SK-N-SH treated with all-trans-retinoic acid at 6 μM for 48 hours (cell line): ENCODE measurements around the gene MAP3K6.
"Not testable (repeated sequence)": the region's sequence is repeated elsewhere in the genome, so short reads cannot be mapped to it uniquely, and the experiment has no call there.

Experiments used
- ATAC-seq: fragments of 200-7000 bp; cut with Tn5 transposase; 3 replicates; pipeline ENCODE4 v1.9.1; 2020; ENCODE audit warnings: mild to moderate bottlenecking, moderate library complexity
- ARNTL ChIP-seq: fragments of 450-650 bp; formaldehyde crosslinking; IDR thresholded peaks from 2 replicates; pipeline ENCODE4 v1.5.0; 2020; ENCODE audit warnings: low read depth, mild to moderate bottlenecking, moderate library complexity, borderline replicate concordance
- BACH2 ChIP-seq: fragments of 250-450 bp; sonication (Bioruptor Pico); IDR thresholded peaks from 2 replicates; pipeline ENCODE4 v1.9.0; 2021; ENCODE audit warnings: mild to moderate bottlenecking, borderline replicate concordance
- CREB5 ChIP-seq: fragments of 250-450 bp; sonication (Bioruptor Pico); IDR thresholded peaks from 2 replicates; pipeline ENCODE4 v1.5.1; 2020; ENCODE audit warnings: low read depth, mild to moderate bottlenecking, moderate library complexity
- CSDC2 ChIP-seq: fragments of 250-450 bp; sonication (Bioruptor Pico); IDR thresholded peaks from 2 replicates; pipeline ENCODE4 v1.5.0; 2020; ENCODE audit warnings: mild to moderate bottlenecking, moderate library complexity
- ESRRG ChIP-seq: fragments of 250-450 bp; sonication (Bioruptor Pico); IDR thresholded peaks from 2 replicates; pipeline ENCODE4 v1.6.1; 2021; ENCODE audit warnings: mild to moderate bottlenecking
- GLIS3 ChIP-seq: fragments of 250-450 bp; sonication (Bioruptor Pico); IDR thresholded peaks from 2 replicates; pipeline ENCODE4 v1.5.0; 2020; ENCODE audit warnings: mild to moderate bottlenecking, moderate library complexity
- PPARA ChIP-seq: fragments of 250-450 bp; sonication (Bioruptor Pico); IDR thresholded peaks from 2 replicates; pipeline ENCODE4 v1.5.0; 2020; ENCODE audit warnings: mild to moderate bottlenecking, borderline replicate concordance
- SNAI2 ChIP-seq: fragments of 250-450 bp; sonication (Bioruptor Pico); IDR thresholded peaks from 2 replicates; pipeline ENCODE4 v1.5.0; 2020; ENCODE audit warnings: mild to moderate bottlenecking, moderate library complexity
- TCF4 ChIP-seq: fragments of 250-450 bp; sonication (Bioruptor Pico); IDR thresholded peaks from 2 replicates; pipeline ENCODE4 v1.8.0; 2021; ENCODE audit warnings: mild to moderate bottlenecking, moderate library complexity, borderline replicate concordance
- TOX ChIP-seq: fragments of 250-450 bp; sonication (Bioruptor Pico); IDR thresholded peaks from 2 replicates; pipeline ENCODE4 v1.8.0; 2021; ENCODE audit warnings: mild to moderate bottlenecking, moderate library complexity, borderline replicate concordance
- TSHZ2 ChIP-seq: fragments of 250-450 bp; sonication (Bioruptor Pico); IDR thresholded peaks from 2 replicates; pipeline ENCODE4 v1.5.0; 2020; ENCODE audit warnings: mild to moderate bottlenecking, moderate library complexity
- ZFP3 ChIP-seq: fragments of 250-450 bp; sonication (Bioruptor Pico); IDR thresholded peaks from 2 replicates; pipeline ENCODE4 v1.5.0; 2020; ENCODE audit warnings: mild to moderate bottlenecking, moderate library complexity
- ZNF8 ChIP-seq: fragments of 450-650 bp; formaldehyde crosslinking; IDR thresholded peaks from 2 replicates; pipeline ENCODE4 v1.5.0; 2020; ENCODE audit warnings: mild to moderate bottlenecking, moderate library complexity
- TF ChIP-seq, protein P1 (sequence below): fragments of 250-450 bp; sonication (Bioruptor Pico); IDR thresholded peaks from 2 replicates; pipeline ENCODE4 v1.8.0; 2021; ENCODE audit warnings: low read depth, mild to moderate bottlenecking, moderate library complexity, borderline replicate concordance
- TF ChIP-seq, protein P2 (sequence below): fragments of 250-450 bp; sonication (Bioruptor Pico); IDR thresholded peaks from 2 replicates; pipeline ENCODE4 v1.5.1; 2021; ENCODE audit warnings: mild to moderate bottlenecking, moderate library complexity
- TF ChIP-seq, protein P3 (sequence below): fragments of 250-450 bp; sonication (Bioruptor Pico); IDR thresholded peaks from 2 replicates; pipeline ENCODE4 v1.8.0; 2020; ENCODE audit warnings: mild to moderate bottlenecking, moderate library complexity, borderline replicate concordance

MAP3K6 gene

DNA sequence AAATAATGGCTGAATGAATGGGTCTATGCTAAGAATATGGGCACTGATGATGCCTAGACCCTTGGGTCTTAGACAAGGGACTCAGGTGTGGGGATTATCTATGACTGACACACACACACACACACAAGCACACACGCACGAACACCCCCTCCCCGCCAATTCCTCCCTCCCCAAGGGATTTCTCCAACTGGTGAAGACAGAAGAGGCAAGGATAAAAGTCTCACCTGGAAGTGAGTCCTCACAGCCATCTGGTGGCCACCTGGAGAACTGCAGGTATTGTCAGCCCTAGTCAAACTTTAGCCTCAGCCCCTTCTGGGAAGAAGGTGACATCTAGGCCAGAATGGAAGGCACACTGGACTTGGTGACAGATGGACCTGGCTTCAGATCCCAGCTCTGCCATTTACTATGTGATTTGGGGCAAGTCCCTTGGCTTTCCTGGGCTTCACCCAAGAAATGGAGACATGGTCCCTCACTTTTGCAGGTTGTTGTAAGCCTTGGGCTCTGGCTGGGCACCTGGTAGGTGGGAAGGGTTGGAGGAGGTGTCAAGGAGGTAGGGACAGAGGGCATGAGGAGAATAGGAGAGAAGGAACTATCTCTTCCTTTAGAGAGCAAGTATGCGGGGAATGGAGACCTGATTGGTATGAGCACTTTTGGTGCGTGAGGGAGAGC lies 21.7 kb upstream of the MAP3K6 start (continued):
- TF ChIP-seq, protein P1, sequence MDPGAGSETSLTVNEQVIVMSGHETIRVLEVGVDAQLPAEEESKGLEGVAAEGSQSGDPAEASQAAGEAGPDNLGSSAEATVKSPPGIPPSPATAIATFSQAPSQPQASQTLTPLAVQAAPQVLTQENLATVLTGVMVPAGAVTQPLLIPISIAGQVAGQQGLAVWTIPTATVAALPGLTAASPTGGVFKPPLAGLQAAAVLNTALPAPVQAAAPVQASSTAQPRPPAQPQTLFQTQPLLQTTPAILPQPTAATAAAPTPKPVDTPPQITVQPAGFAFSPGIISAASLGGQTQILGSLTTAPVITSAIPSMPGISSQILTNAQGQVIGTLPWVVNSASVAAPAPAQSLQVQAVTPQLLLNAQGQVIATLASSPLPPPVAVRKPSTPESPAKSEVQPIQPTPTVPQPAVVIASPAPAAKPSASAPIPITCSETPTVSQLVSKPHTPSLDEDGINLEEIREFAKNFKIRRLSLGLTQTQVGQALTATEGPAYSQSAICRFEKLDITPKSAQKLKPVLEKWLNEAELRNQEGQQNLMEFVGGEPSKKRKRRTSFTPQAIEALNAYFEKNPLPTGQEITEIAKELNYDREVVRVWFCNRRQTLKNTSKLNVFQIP, result no peak
- no peak for TF ChIP-seq TOX (CRISPR knock-in tag)
- TF ChIP-seq BACH2 (CRISPR knock-in tag), result no peak

- not testable (repeated sequence) for ATAC-seq
Observed at GRCh38 chr1:27384797-27385196, 18.0 kb upstream of the MAP3K6 start.

GRCh38 chr1:27383661-27384060 lies 16.9 kb upstream of the MAP3K6 start:
- no peak for ATAC-seq

DNA sequence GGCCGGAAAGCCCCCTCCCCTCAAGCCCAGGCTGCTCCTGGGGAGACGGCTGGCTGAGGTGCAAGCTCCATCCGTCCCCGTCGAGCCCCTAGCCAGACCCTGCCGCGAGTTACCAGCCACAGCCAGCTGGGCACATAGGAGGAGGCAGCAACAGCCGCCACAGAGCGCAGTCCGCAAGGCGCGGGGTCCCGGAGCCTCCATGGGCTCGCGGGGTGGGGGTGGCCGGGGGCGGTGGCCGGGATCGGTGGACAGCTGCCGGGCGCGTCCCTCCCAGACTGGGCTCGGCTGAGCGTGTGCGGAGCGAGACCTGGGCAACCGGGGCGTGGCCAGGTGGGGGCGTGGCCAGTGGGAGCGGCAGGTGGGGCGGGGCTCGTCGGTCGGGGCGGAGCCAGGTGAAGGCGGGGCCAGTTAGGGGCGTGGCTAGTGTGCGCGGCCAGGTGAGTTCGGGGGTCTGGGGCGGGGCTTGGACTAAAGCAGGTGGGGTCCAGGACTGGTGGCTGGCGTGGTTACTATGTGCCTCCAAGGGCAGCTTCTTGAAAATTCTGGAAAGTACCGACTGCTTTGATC lies 16.4 kb upstream of the MAP3K6 start, which contains the start of gene CD164L2:
Gene CD164L2 (minus strand): TSS at position 295 of the 567 bp plus-strand sequence. CDS start 94 bp downstream, at position 201.
- ATAC-seq, result no peak
- TF ChIP-seq TSHZ2 (CRISPR knock-in tag) (no peak), ARNTL (CRISPR knock-in tag) (no peak), ESRRG (CRISPR knock-in tag) (no peak), CSDC2 (CRISPR knock-in tag) (no peak), SNAI2 (no peak), TCF4 (CRISPR knock-in tag) (no peak), CREB5 (no peak), ZNF8 (CRISPR knock-in tag) (no peak), PPARA (CRISPR knock-in tag) (no peak), TOX (CRISPR knock-in tag) (no peak)
- TF ChIP-seq, protein P1, result no peak

More at GRCh38 chr1:27383661-27384060, 16.9 kb upstream of the MAP3K6 start:
- TF ChIP-seq, protein P2, sequence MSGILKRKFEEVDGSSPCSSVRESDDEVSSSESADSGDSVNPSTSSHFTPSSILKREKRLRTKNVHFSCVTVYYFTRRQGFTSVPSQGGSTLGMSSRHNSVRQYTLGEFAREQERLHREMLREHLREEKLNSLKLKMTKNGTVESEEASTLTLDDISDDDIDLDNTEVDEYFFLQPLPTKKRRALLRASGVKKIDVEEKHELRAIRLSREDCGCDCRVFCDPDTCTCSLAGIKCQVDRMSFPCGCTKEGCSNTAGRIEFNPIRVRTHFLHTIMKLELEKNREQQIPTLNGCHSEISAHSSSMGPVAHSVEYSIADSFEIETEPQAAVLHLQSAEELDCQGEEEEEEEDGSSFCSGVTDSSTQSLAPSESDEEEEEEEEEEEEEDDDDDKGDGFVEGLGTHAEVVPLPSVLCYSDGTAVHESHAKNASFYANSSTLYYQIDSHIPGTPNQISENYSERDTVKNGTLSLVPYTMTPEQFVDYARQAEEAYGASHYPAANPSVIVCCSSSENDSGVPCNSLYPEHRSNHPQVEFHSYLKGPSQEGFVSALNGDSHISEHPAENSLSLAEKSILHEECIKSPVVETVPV (CRISPR knock-in tag), result no peak
- no peak for TF ChIP-seq ARNTL (CRISPR knock-in tag)
- TF ChIP-seq CSDC2 (CRISPR knock-in tag), result no peak
- no peak for TF ChIP-seq SNAI2
- TF ChIP-seq, protein P3, sequence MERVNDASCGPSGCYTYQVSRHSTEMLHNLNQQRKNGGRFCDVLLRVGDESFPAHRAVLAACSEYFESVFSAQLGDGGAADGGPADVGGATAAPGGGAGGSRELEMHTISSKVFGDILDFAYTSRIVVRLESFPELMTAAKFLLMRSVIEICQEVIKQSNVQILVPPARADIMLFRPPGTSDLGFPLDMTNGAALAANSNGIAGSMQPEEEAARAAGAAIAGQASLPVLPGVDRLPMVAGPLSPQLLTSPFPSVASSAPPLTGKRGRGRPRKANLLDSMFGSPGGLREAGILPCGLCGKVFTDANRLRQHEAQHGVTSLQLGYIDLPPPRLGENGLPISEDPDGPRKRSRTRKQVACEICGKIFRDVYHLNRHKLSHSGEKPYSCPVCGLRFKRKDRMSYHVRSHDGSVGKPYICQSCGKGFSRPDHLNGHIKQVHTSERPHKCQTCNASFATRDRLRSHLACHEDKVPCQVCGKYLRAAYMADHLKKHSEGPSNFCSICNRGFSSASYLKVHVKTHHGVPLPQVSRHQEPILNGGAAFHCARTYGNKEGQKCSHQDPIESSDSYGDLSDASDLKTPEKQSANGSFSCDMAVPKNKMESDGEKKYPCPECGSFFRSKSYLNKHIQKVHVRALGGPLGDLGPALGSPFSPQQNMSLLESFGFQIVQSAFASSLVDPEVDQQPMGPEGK (CRISPR knock-in tag), result no peak
- no peak for TF ChIP-seq GLIS3 (CRISPR knock-in tag)
- TF ChIP-seq TSHZ2 (CRISPR knock-in tag), result no peak
- no peak for TF ChIP-seq ZFP3
